IMR-90 (cell line): ENCODE data around the gene ZBTB48. TPM values are rescaled to one million over a fixed set of nuclear protein-coding genes. Genes with fewer than 3 reads are reported as not detected.

Experiments used
- ATAC-seq: fragments of 200-7000 bp; cut with Tn5 transposase; 2 replicates; pipeline ENCODE4 v1.9.1; 2020; ENCODE audit warnings: low read depth, mild to moderate bottlenecking, moderate library complexity
- BruUV-seq: library from RNA; stranded (reverse); fragments of 400-500 nt; replicated peaks from 2 replicates; lab custom pipeline; 2021; lab: Mats Ljungman, UMichigan
- CTCF ChIA-PET: fragments of 300-600 bp; formaldehyde crosslinking; extraction: SDS; loops from one replicate; lab custom pipeline; 2021; ENCODE audit warnings: antibody characterized with exemption; lab: Yijun Ruan, JAX
- POLR2A ChIA-PET: fragments of 300-600 bp; sonication (Branson Sonifier 250); formaldehyde crosslinking; loops from one replicate; lab custom pipeline; 2022; ENCODE audit warnings: antibody characterized with exemption; ENCODE audit not compliant: unreplicated experiment; lab: Charles Lee
- DNase-seq: peaks from one replicate; pipeline ENCODE4 v3.0.0; 2013
- H2AFZ ChIP-seq: replicated peaks from 2 replicates; pipeline ENCODE3; 2013; ENCODE audit warnings: low read length, mild to moderate bottlenecking; ENCODE audit not compliant: poor library complexity
- H2AK5ac ChIP-seq: 2 replicates; pipeline ENCODE4 v1.6.1; 2013; ENCODE audit warnings: low read depth, low read length, inconsistent platforms
- H2AK9ac ChIP-seq: replicated peaks from 2 replicates; pipeline ENCODE3; 2013; ENCODE audit warnings: mild to moderate bottlenecking, low read depth, low read length, moderate library complexity; ENCODE audit not compliant: poor library complexity
- H2BK120ac ChIP-seq: 2 replicates; pipeline ENCODE4 v1.6.1; 2013; ENCODE audit warnings: low read depth, low read length, inconsistent platforms
- H2BK15ac ChIP-seq: 3 replicates; pipeline ENCODE4 v1.6.1; 2013; ENCODE audit warnings: low read depth, low read length, inconsistent platforms
- H2BK20ac ChIP-seq: 2 replicates; pipeline ENCODE4 v1.6.1; 2013; ENCODE audit warnings: low read depth, mild to moderate bottlenecking, inconsistent platforms, low read length, moderate library complexity
- H2BK5ac ChIP-seq: 2 replicates; pipeline ENCODE4 v1.6.1; 2013; ENCODE audit warnings: mild to moderate bottlenecking, low read depth, low read length, inconsistent platforms; ENCODE audit not compliant: poor library complexity, severe bottlenecking
- H3K14ac ChIP-seq: replicated peaks from 2 replicates; pipeline ENCODE4 v1.6.1; 2013; ENCODE audit warnings: low read depth, low read length, inconsistent platforms
- H3K18ac ChIP-seq: 2 replicates; pipeline ENCODE4 v1.6.1; 2013; ENCODE audit warnings: low read depth, low read length, control low read depth
- H3K23ac ChIP-seq: 2 replicates; pipeline ENCODE4 v1.6.1; 2013; ENCODE audit warnings: low read depth, low read length, inconsistent platforms
- H3K27ac ChIP-seq: 2 replicates; pipeline ENCODE4 v1.5.1; 2013; ENCODE audit warnings: mild to moderate bottlenecking, control low read depth, low read length; ENCODE audit not compliant: insufficient read depth
- H3K27me3 ChIP-seq: 2 replicates; pipeline ENCODE4 v1.6.1; 2013; ENCODE audit warnings: low read length; ENCODE audit not compliant: control insufficient read depth, insufficient read depth
- H3K36me3 ChIP-seq: 2 replicates; pipeline ENCODE4 v1.6.1; 2013; ENCODE audit warnings: low read length, mixed read lengths; ENCODE audit not compliant: control insufficient read depth, insufficient read depth
- H3K4ac ChIP-seq: 2 replicates; pipeline ENCODE4 v1.6.1; 2013; ENCODE audit warnings: low read depth, low read length, inconsistent platforms
- H3K4me1 ChIP-seq: 2 replicates; pipeline ENCODE4 v1.6.1; 2013; ENCODE audit warnings: low read length, mixed read lengths; ENCODE audit not compliant: control insufficient read depth, insufficient read depth
- H3K4me2 ChIP-seq: 2 replicates; pipeline ENCODE4 v1.6.1; 2013; ENCODE audit warnings: low read depth, mild to moderate bottlenecking, control low read depth, low read length, moderate library complexity
- H3K4me3 ChIP-seq: 2 replicates; pipeline ENCODE4 v1.5.1; 2013; ENCODE audit warnings: low read depth, mild to moderate bottlenecking, control low read depth, low read length, moderate library complexity; ENCODE audit not compliant: insufficient read depth
- H3K56ac ChIP-seq: 2 replicates; pipeline ENCODE4 v1.6.1; 2013; ENCODE audit warnings: low read length, inconsistent platforms; ENCODE audit not compliant: insufficient read depth; ENCODE audit errors: extremely low read depth
- H3K79me1 ChIP-seq, 2 experiments: 2 replicates each; pipeline ENCODE4 v1.6.1; 2013; ENCODE audit warnings: low read length in 2 of 2, inconsistent platforms in 1 of 2, low read depth in 1 of 2
- H3K9ac ChIP-seq: 2 replicates; pipeline ENCODE4 v1.6.1; 2013; ENCODE audit warnings: low read depth, low read length, control low read depth
- H3K9me1 ChIP-seq: 2 replicates; pipeline ENCODE4 v1.6.1; 2013; ENCODE audit warnings: low read length, inconsistent platforms; ENCODE audit not compliant: insufficient read depth
- H3K9me3 ChIP-seq: 2 replicates; pipeline ENCODE4 v1.6.1; 2013; ENCODE audit warnings: low read length; ENCODE audit not compliant: control insufficient read depth, insufficient read depth
- H4K20me1 ChIP-seq: 2 replicates; pipeline ENCODE4 v1.6.1; 2013; ENCODE audit warnings: low read length, inconsistent platforms; ENCODE audit not compliant: insufficient read depth
- H4K5ac ChIP-seq: 2 replicates; pipeline ENCODE4 v1.6.1; 2013; ENCODE audit warnings: mild to moderate bottlenecking, low read depth, low read length, control low read depth
- H4K8ac ChIP-seq, 2 experiments: 2 replicates each; pipeline ENCODE4 v1.6.1; 2013; ENCODE audit warnings: low read depth in 2 of 2, low read length in 2 of 2, control low read depth in 1 of 2, inconsistent platforms in 1 of 2
- H4K91ac ChIP-seq: 2 replicates; pipeline ENCODE4 v1.6.1; 2013; ENCODE audit warnings: low read depth, low read length, inconsistent platforms; ENCODE audit not compliant: insufficient read depth
- BHLHE40 ChIP-seq: fragments of 150-350 bp; IDR thresholded peaks from 2 replicates; pipeline ENCODE4 v1.6.1; 2016; ENCODE audit warnings: mild to moderate bottlenecking, low read depth, low read length
- CEBPB ChIP-seq: IDR thresholded peaks from 2 replicates; pipeline ENCODE4 v1.6.1; 2012; ENCODE audit warnings: low read depth, low read length, improper control_type of control experiment
- MAFK ChIP-seq: IDR thresholded peaks from 2 replicates; pipeline ENCODE4 v1.6.1; 2012; ENCODE audit warnings: low read depth, low read length, improper control_type of control experiment
- MAZ ChIP-seq: IDR thresholded peaks from 2 replicates; pipeline ENCODE4 v1.6.1; 2012; ENCODE audit warnings: low read depth, mild to moderate bottlenecking, low read length, improper control_type of control experiment, moderate library complexity, borderline replicate concordance
- MXI1 ChIP-seq: IDR thresholded peaks from 2 replicates; pipeline ENCODE4 v1.6.1; 2012; ENCODE audit warnings: low read depth, mild to moderate bottlenecking, low read length, moderate library complexity, borderline replicate concordance
- NFE2L2 ChIP-seq: fragments of 150-350 bp; IDR thresholded peaks from 2 replicates; pipeline ENCODE4 v1.6.1; 2016; ENCODE audit warnings: low read depth, mild to moderate bottlenecking, low read length
- RAD21 ChIP-seq: IDR thresholded peaks from 2 replicates; pipeline ENCODE4 v1.6.1; 2012; ENCODE audit warnings: low read length, improper control_type of control experiment
- RFX5 ChIP-seq: IDR thresholded peaks from 2 replicates; pipeline ENCODE4 v1.8.0; 2012; ENCODE audit warnings: low read depth, mild to moderate bottlenecking, low read length, moderate library complexity
- SMC3 ChIP-seq: fragments of 150-350 bp; IDR thresholded peaks from 2 replicates; pipeline ENCODE4 v1.6.1; 2016; ENCODE audit warnings: low read depth, mild to moderate bottlenecking, antibody characterized with exemption, low read length, moderate library complexity
- WGBS, 2 experiments: methylation state at CpG; one replicate each; pipeline versions ENCODE4 v1.1.5 to v1.1.7; 2013; ENCODE audit warnings: missing lambda C conversion rate in 2 of 2; ENCODE audit not compliant: insufficient read length in 1 of 2; ENCODE audit errors: extremely low coverage in 2 of 2; 5-methylcytosine and 5-hydroxymethylcytosine counted together
- dilution Hi-C: fragments of 300-500 bp; cut with HindIII; formaldehyde crosslinking; loops from one replicate; pipeline ENCODE4 v1.14.3; 2018; ENCODE audit warnings: low sequenced_read_pairs; ENCODE audit not compliant: unreplicated experiment
- in situ Hi-C: fragments of 300-500 bp; cut with MboI; formaldehyde crosslinking; loops from 3 replicates; pipeline ENCODE4 v1.14.3; 2019; ENCODE audit warnings: low sequenced_read_pairs, inconsistent platforms, mixed read lengths
- intact Hi-C: fragments of 100-400 bp; cut with micrococcal nuclease; formaldehyde crosslinking; loops from 2 replicates; pipeline ENCODE4 v1.10.0; 2022
- polyA plus RNA-seq, 3 experiments: library from polyadenylated mRNA; depleted of rRNA; stranded (reverse); fragments of >200 nt; gene quantifications; 2 replicates each; pipeline ENCODE4 v1.2.3, GENCODE V29; 2012; ENCODE audit warnings: low replicate concordance in 1 of 3
- total RNA-seq: library from RNA; depleted of rRNA; stranded (reverse); fragments of >200 nt; gene quantifications from 2 replicates; pipeline ENCODE4 v1.2.3, GENCODE V29; 2012

ZBTB48 gene
- total and polyA plus RNA-seq, 2 of the 4 experiments (the other 2 are of a cell fraction): 9.3 to 17.5 TPM

GRCh38 chr1:6621429-6622391 is 41.9 kb downstream of the ZBTB48 start (continued):
- TF ChIP-seq NFE2L2 (no peak), MAZ (no peak)

GRCh38 chr1:6622396-6623152 is 42.8 kb downstream of the ZBTB48 start:
- 76% methylated on average over 2 of the region's 10 CpGs; no CpG with 5 or more reads in 1 of the 2 experiments for WGBS, 2 experiments

More at GRCh38 chr1:6622396-6623152, 42.8 kb downstream of the ZBTB48 start:
- Histone ChIP-seq H2BK15ac (no peak overlapping the region), H4K8ac (no peak overlapping the region), H2AK9ac (no peak overlapping the region), H3K18ac (no peak overlapping the region), H3K9ac (no peak overlapping the region), H3K36me3 (peaks cover 53% of the 10 kb centered on the region), H3K23ac (no peak overlapping the region), H2AFZ (no peak overlapping the region), H4K5ac (no peak overlapping the region), H3K4ac (no peak overlapping the region), H3K79me1 (peaks cover 39 to 84% of the 10 kb centered on the region in 2 experiments), H3K14ac (no peak overlapping the region), H3K56ac (no peak overlapping the region), H3K4me3 (no peak overlapping the region), H2BK20ac (no peak overlapping the region), H3K27me3 (no peaks in the 10 kb centered on the region), H4K20me1 (peaks cover 62% of the 10 kb centered on the region), H2AK5ac (no peak overlapping the region), H3K4me1 (peaks cover 6% of the 10 kb centered on the region), H3K9me1 (peaks cover 4% of the 10 kb centered on the region), H3K9me3 (no peaks in the 10 kb centered on the region), H3K27ac (no peak overlapping the region), H2BK5ac (no peak overlapping the region), H2BK120ac (no peak overlapping the region), H4K91ac (no peak overlapping the region), H3K4me2 (no peak overlapping the region)
- no TSS peak for BruUV-seq
- CTCF ChIA-PET: no interaction called here
- in situ Hi-C loops: no loop called here
- dilution Hi-C loops: no loop called here
- DNase-seq (no peak), ATAC-seq (no peak)
- TF ChIP-seq MAFK: no peak
- TF ChIP-seq RAD21: no peak
- TF ChIP-seq BHLHE40: no peak
- TF ChIP-seq SMC3: no peak
- TF ChIP-seq MXI1: no peak
- TF ChIP-seq RFX5: no peak
- TF ChIP-seq CEBPB: no peak
- intact Hi-C loops: no loop called here
- POLR2A ChIA-PET: no interaction called here
